GM10847 (cell line): Measurements from ENCODE around the gene CA12.

Experiments used
- POLR2A ChIP-seq: IDR thresholded peaks from 2 replicates; pipeline ENCODE4 v1.6.1; 2011; ENCODE audit not compliant: insufficient read length; ENCODE audit errors: extremely low read depth

CA12 gene

GRCh38 chr15:63381301-63382204 lies at the start of gene CA12:
CA12 (minus strand) TSS chr15:63381846; CDS start chr15:63381720, 126 bp downstream.
- no peak for TF ChIP-seq POLR2A

GRCh38 chr15:63430766-63431451 lies 49.3 kb upstream of the CA12 start:
- TF ChIP-seq POLR2A, result no peak

DNA sequence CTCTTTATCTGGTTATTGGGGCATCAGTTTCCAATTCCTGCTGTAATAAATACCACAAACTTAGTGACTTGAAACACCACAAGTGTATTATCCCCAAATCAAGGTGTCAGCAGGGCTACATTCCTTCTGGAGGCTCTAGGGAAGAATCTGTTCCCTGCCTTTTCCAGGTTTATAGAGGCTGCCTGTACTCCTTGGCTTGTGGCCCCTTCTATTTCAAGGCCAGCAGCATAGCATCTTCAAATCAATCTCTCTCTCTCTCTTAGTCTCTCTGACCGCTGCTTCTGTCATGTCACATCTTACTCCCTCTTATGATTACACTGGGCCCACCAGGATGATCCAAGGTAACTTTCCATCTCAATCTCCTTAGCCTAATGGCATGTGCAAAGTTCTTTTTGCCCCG lies 44.9 kb upstream of the CA12 start:
- TF ChIP-seq POLR2A, result no peak

- no peak for TF ChIP-seq POLR2A
Observed at GRCh38 chr15:63425426-63425985, 43.9 kb upstream of the CA12 start.

GRCh38 chr15:63422891-63423590 lies 41.4 kb upstream of the CA12 start:
- TF ChIP-seq POLR2A, result no peak

- no peak for TF ChIP-seq POLR2A
Observed at GRCh38 chr15:63421433-63421832, 39.8 kb upstream of the CA12 start.

GRCh38 chr15:63420333-63420747 lies 38.7 kb upstream of the CA12 start:
- no peak for TF ChIP-seq POLR2A

- no peak for TF ChIP-seq POLR2A
Observed at GRCh38 chr15:63418811-63419210, 37.2 kb upstream of the CA12 start.

GRCh38 chr15:63417721-63418120 lies 36.1 kb upstream of the CA12 start:
- TF ChIP-seq POLR2A, result no peak

- TF ChIP-seq POLR2A, result no peak
Observed at GRCh38 chr15:63414474-63415120, 33.0 kb upstream of the CA12 start.

DNA sequence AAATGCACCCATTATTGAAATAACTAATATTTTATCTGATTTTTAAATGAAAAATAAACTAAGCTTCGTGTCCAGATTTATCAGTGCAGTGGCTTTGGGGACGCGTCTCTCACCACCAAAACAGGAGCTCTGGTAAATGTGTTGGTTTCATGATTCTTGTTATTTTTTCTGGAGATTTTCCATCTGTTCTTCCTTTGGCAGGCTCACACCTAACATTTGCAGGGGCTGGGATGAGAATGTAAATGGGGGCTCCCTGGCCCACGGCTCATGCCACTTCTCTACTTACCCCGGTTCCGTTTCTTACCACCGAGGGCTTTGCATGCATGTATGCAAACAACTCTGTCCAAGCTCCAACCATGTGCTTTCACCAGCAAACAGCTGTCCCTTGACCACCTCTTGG lies 30.9 kb upstream of the CA12 start:
- no peak for TF ChIP-seq POLR2A

GRCh38 chr15:63411866-63412265 lies 30.2 kb upstream of the CA12 start:
- TF ChIP-seq POLR2A, result no peak

- no peak for TF ChIP-seq POLR2A
Observed at GRCh38 chr15:63409179-63409578, 27.5 kb upstream of the CA12 start.

DNA sequence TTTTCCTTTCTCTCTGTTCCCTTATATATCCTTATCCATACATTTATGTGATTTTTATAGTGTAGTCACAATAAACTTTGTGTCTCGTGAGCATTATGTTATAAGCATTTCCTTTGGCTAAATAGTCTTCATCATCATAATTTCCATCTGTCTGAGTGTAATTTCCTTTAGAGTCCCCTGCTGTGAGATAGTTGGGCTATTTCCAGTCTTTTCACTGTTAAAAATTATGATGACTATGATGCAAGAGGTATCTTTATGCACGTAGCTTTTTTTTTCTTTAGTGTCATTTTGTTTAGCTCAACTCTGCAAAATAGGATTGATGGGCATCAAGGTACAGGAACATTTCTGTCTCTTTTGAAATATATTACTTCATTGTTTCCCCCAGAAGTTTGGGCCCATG lies 26.9 kb upstream of the CA12 start:
- TF ChIP-seq POLR2A, result no peak

DNA sequence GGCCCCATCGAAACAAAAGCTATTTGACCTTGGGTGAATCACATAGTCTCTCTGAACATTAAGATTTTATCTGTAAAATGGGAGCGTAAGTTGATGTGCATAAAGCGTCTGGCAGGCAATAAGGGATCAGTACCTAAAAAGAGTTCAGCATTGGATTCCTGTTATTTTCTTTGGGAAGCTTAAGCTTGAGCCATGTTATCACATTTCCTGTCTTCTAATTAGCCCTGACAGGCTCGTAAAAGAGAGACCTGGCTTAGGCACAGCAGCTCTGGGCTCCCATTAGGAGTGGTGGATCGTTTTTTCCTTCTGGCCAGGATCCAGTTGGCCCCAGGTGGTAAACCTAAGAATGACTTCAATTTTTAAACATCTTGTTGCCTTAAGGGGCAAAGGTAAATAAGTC lies 26.0 kb upstream of the CA12 start:
- no peak for TF ChIP-seq POLR2A
